HG03354 (cell line): ENCODE results near the gene MEF2D.

ENCODE experiments used
- ATAC-seq: cut with Tn5 transposase; IDR thresholded peaks from one replicate; pipeline ENCODE4 v1.9.1; 2021; ENCODE audit warnings: mild to moderate bottlenecking; ENCODE audit not compliant: unreplicated experiment, poor library complexity, severe bottlenecking

MEF2D gene

GRCh38 chr1:156491151-156491949 is 9.2 kb downstream of the MEF2D start:
- ATAC-seq = no peak

DNA sequence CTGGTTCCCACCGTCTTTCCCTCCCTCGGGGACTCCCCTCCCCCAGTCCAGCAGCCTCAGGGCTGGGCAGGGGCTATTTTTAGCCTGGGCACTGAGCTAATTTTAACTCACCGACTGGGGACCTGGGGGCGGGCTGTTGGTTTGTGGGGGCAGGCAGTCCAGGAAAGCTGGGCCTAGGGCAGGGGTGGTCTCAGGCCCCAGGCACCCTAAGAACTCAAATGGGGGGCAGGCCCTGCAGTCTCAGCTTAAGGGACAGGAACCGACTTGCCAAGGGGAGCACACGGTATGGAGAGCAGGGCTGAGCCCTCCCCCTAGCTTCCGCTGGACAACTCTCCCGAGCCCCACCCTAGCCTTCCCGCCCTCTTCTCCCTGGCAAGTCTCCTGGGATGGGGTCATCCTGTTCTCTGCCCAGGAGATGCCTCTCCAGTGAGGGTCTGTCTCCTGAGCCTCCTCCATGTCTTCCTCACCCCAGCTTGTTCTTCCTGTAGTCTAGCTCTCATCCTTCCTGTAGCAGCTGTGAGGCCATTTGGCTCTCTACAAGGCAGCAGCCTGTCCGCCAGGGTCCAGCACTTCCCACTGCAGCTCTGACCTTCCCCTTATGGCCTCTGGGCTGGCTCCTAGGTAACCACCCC is 10.1 kb downstream of the MEF2D start:
- no peak for ATAC-seq

GRCh38 chr1:156489935-156490293 is 10.7 kb downstream of the MEF2D start:
- ATAC-seq = no peak

DNA sequence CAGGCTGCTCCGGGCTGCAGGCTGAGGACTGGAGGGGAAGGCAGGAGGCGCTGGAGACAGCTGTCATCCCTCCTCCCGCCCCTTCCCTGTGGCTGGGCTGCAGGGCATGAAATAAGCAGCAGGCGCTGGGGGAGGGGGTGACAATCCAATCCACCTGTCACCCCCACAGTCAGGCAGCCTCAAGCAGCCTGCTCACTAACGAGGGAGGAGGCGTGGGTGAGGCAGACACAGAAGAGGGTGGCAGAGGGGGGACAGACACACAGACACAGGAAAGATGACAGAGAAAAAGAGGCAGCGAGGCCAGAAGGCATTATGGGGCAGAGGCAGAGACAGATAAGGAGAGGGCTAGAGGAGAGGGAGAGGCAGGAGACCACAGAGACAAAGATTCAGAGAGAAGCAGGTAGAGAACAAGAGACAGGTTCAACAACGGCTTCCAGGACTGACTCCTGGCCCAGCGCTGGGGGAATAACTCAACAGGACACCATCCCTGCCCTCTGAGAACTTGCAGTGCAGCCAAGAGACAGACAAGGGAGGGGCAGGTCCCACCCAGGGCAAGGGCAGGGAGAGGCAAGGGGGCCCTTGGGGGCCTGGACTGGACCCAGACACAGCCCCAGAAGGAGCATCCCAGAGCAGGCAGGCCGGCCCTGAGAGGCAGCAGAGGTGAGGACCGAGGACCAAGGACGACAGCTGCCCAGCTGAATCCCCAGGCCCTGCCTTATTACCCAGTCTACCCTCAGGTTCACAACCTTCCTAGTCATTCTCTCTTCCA is 11.2 kb downstream of the MEF2D start:
- ATAC-seq = peak; percentile 15

- ATAC-seq = peak; percentile 54
These were observed 11.9 kb downstream of the MEF2D start for GRCh38 chr1:156488566-156489165.

- no peak for ATAC-seq
These were observed 12.7 kb downstream of the MEF2D start for GRCh38 chr1:156487862-156488261.

DNA sequence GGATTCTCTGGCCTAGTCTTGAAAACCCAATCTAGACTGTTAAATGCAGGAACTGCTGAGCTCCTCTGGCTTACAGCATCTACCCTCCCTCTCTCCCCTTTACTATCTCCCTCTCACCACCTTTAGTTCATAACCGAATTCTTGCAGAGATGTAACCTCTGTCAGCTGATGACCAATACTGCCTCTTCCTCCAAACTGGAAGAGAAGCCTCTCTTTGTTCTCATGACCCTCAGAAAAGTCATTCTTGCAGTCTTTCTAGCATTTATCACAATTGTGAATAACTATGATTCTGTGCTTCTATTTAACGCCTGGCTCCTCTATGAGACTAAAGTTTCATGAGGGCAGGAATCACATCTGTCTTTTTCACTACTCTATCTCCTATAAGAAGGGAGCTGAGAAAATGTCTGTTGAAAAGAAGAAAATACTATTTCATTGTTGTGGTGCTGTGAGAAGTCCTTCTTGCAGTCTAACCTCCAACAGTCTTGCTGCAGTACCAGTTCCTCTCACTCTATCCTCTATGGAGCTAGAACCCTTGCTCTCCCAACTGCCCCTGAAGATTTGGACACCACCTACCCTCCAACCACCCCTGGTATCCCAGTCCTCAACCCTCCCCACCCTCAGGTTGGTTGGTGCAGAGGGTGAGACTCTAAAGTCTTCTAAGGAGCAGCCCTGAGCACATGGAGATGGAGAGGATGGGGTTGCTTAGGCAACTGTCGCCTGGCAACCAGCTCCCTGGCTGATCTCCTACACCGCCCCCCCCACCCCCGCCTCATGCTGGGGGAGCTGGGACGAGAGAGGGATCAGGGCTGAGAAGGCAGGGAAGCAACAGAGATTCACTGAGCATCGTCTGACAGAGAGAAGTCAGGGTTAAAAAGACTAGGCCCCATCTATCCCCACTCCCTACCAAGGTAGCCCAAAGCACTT is 13.9 kb downstream of the MEF2D start:
- no peak for ATAC-seq

DNA sequence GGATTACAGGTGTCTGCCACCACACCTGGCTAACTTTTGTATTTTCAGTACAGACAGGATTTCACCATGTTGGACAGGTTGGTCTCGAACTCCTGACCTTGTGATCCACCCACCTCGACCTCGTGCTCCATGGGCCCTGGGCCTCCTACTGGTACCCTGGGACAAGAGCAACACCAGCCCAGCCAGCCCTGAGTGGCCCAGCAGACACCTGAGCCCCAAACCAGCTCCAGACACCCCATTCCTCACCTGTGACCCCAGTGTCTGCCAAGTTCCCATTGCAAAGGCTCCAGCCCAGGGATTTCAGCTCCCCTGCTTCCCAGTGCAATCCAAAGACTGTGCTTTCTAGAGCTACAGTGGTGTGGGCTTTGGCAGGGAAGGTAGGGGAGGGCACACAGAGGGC is 14.6 kb downstream of the MEF2D start:
- ATAC-seq = no peak

GRCh38 chr1:156484480-156485058 is 16.0 kb downstream of the MEF2D start:
- no peak for ATAC-seq

DNA sequence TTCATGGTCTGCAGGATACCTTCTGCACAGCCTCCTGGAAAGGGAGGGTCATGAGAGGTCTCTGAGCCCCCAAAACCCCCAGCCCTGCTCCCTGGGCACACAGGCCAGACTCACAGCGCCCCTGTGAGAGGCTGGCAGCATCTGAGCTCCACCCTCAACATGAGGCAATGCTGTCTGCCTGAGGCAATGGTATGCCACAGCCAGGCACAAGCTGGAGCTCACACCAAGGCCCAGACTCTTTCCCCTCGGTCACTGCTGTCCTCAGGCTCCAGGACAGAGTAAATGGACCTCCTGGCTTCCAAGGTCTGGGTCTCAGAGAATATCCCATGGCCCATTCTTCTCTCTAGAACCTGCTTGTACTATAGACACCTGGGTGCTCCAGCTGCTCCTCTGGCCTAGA is 17.2 kb downstream of the MEF2D start:
- no peak for ATAC-seq

DNA sequence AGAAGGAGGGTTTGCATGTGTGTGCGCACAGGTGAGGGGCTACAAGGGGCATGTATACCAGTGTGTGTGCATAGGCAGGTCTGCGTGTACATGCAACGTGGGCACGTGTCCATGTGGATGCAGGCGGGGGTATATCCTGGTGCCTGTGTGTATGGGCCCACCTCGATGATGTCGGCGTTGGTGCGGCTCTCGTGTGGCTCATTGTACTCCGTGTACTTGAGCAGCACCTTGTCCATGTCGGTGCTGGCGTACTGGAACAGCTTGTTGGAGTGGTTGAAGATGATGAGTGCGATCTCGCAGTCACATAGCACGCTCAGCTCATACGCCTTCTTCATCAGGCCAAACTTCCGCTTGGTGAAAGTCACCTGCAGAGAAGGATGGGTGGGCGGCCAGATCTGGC is 18.3 kb downstream of the MEF2D start:
- ATAC-seq = no peak

DNA sequence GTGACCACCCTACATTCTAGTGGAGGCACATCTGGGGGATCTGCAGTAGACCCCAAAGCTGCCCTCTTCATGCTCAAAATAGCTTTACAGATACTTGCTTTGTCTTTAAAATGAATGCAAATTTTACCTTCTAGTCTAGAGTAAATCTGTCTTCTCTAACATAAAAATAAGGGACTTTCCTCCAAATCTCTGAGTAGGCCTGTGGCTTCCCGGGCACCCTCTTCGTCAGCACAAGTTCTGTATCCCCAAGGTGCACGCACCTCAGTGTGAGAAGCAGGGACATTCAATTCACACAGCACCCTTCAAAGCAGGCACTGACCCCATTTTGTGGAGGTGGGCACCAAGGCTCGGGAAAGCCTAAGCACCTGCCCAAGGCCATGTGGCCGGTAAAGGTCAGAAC is 19.0 kb downstream of the MEF2D start:
- ATAC-seq = no peak

DNA sequence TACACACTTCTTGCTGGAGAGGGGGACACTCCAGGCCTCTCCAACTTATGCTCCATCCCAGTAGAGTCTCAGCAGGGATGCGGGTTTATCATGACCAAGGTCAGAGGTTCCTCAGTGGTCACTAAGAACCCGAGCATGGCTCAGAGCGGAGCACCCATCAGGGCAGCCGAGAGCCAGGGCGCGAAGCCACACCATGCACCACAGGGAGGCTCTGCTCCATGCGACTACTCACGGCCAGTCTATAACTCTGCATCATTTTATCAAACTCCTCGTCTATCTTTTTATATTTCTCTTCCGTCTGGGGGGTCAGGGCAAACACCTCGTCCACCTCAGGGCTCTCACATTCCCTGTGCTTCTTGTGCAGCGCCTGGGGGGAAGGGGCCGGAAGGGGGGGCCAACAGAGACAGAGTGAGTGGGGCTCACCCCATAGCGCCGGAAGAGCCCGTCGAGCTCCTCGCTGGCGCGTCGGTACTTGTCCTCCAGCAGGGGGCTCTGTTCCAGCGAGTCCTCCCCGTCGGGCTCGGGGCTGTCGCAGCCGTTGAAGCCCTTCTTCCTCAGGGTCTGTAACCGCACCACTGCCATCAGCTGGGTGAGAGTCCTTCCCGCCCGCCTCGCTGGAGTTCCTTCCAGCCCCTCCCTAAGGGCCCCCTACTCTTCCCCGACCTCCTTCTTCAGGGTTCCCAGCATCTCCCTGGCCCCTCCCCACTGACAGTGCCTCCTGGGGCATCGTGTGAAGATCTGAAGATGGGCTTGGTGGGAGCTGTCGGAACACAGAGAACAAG is 20.0 kb downstream of the MEF2D start:
- no peak for ATAC-seq

- ATAC-seq = no peak
These were observed 20.6 kb downstream of the MEF2D start for GRCh38 chr1:156480016-156480370.

- ATAC-seq = no peak
These were observed 21.2 kb downstream of the MEF2D start for GRCh38 chr1:156479093-156480015.

DNA sequence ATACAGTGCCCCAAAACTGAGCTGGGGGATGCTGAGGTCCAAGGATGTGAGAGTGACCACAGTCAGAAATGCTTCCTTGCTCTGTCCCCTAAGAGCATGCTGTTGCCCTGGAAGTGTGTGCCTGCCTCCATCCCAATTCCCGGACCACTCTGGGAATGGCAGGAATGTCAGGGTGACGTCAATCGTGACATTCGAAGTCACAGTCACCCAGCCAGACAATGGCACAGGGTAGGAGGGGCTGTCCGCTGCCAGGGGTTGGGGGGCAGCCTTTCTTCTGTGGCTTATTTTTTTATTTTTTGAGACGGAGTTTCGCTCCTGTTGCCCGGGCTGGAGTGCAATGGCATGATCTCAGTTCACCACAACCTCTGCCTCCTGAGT is 22.3 kb downstream of the MEF2D start:
- ATAC-seq = no peak

GRCh38 chr1:156477526-156478249 is 22.9 kb downstream of the MEF2D start:
- ATAC-seq = no peak
